HCT116 (cell line): ENCODE results near the gene MRFAP1. TPM values are rescaled to one million over a fixed set of nuclear protein-coding genes. Genes with fewer than 3 reads are reported as not detected.

ENCODE experiments used
- ATAC-seq: fragments of 200-7000 bp; cut with Tn5 transposase; 2 replicates; pipeline ENCODE4 v1.9.1; 2020; ENCODE audit warnings: mild to moderate bottlenecking, moderate library complexity
- BruUV-seq: library from RNA; stranded (reverse); fragments of 400-500 nt; replicated peaks from 2 replicates; lab custom pipeline; 2021; lab: Mats Ljungman, UMichigan
- CTCF ChIA-PET: fragments of 300-600 bp; sonication (Branson Sonifier 250); formaldehyde crosslinking; loops from one replicate; lab custom pipeline; 2021; ENCODE audit warnings: antibody characterized with exemption; lab: Charles Lee
- POLR2A ChIA-PET: fragments of 300-600, 350-600 bp; sonication (Branson Sonifier 250); formaldehyde crosslinking; loops from one replicate; lab custom pipeline; 2021; ENCODE audit warnings: antibody characterized with exemption; lab: Charles Lee
- RAD21 ChIA-PET, 2 experiments: fragments of 300-600 bp; sonication (Branson Sonifier 250); formaldehyde crosslinking; loops; one replicate each; lab custom pipeline; 2023; ENCODE audit warnings: low total read pairs in 2 of 2; ENCODE audit not compliant: uncharacterized antibody in 2 of 2, unreplicated experiment in 2 of 2, low non-redundant PET in 1 of 2; lab: Charles Lee
- DNase-seq: peaks from one replicate; pipeline ENCODE4 v3.0.0-alpha.2; 2010; ENCODE audit warnings: low read depth, low spot score
- H2AFZ ChIP-seq: fragments of 200-600 bp; shearing (Covaris generic), sonication (generic); 2 replicates; pipeline ENCODE4 v1.6.1; 2017; ENCODE audit warnings: low read depth, mixed run types, mixed read lengths, antibody characterized with exemption, low read length; ENCODE audit not compliant: poor library complexity, severe bottlenecking
- H3K27ac ChIP-seq: 2 replicates; pipeline ENCODE4 v1.5.1; 2012; ENCODE audit warnings: low read depth, low read length
- H3K27me3 ChIP-seq: fragments of 200-600 bp; sonication (generic); 2 replicates; pipeline ENCODE4 v1.6.1; 2016; ENCODE audit warnings: mixed run types, low read length, mixed read lengths; ENCODE audit not compliant: insufficient read depth
- H3K36me3 ChIP-seq, 2 experiments: fragments of 200-500 bp in 1 of 2; fragments of 200-600 bp in 1 of 2; sonication (Bioruptor generic) in 1 of 2; sonication (generic) in 1 of 2; 2 replicates each; pipeline versions ENCODE4 v1.5.1 to v1.6.1; 2014 to 2016; ENCODE audit warnings: low read length in 2 of 2, inconsistent platforms in 1 of 2, mixed read lengths in 1 of 2, mixed run types in 1 of 2; ENCODE audit not compliant: insufficient read depth in 2 of 2, control insufficient read depth in 1 of 2
- H3K4me1 ChIP-seq, 2 experiments: fragments of 200-600 bp in 1 of 2; sonication (generic) in 1 of 2; 2 replicates each; pipeline versions ENCODE4 v1.5.1 to v1.6.1; 2012 to 2017; ENCODE audit warnings: low read length in 2 of 2, inconsistent platforms in 1 of 2, mild to moderate bottlenecking in 1 of 2, mixed read lengths in 1 of 2, mixed run types in 1 of 2, moderate library complexity in 1 of 2; ENCODE audit not compliant: insufficient read depth in 2 of 2, control insufficient read depth in 1 of 2
- H3K4me2 ChIP-seq: fragments of 200-600 bp; sonication (generic); 2 replicates; pipeline ENCODE4 v1.6.1; 2017; ENCODE audit warnings: mixed run types, low read length, mixed read lengths
- H3K4me3 ChIP-seq, 2 experiments: fragments of 200-600 bp in 1 of 2; sonication (generic) in 1 of 2; replicated peaks in 1 of 2; 2 replicates each; pipeline ENCODE4 v1.5.1; 2011 to 2016; ENCODE audit warnings: low read length in 2 of 2, control low read depth in 1 of 2, low read depth in 1 of 2, mild to moderate bottlenecking in 1 of 2, mixed read lengths in 1 of 2, mixed run types in 1 of 2
- H3K79me2 ChIP-seq: fragments of 200-600 bp; sonication (generic); 2 replicates; pipeline ENCODE4 v1.6.1; 2017; ENCODE audit warnings: mild to moderate bottlenecking, mixed run types, low read length, moderate library complexity, mixed read lengths; ENCODE audit not compliant: insufficient read depth
- H3K9ac ChIP-seq: fragments of 200-600 bp; sonication (generic); 2 replicates; pipeline ENCODE4 v1.6.1; 2016; ENCODE audit warnings: low read length, mixed read lengths
- H3K9me2 ChIP-seq: fragments of 200-600 bp; sonication (generic), shearing (Covaris generic); 2 replicates; pipeline ENCODE4 v1.6.1; 2017; ENCODE audit warnings: mixed run types, mild to moderate bottlenecking, moderate library complexity; ENCODE audit not compliant: insufficient read depth
- H3K9me3 ChIP-seq, 2 experiments: fragments of 200-500 bp in 1 of 2; fragments of 200-600 bp in 1 of 2; sonication (Bioruptor generic) in 1 of 2; sonication (generic) in 1 of 2; 2 replicates each; pipeline ENCODE4 v1.6.1; 2014 to 2017; ENCODE audit warnings: low read length in 2 of 2, mixed read lengths in 2 of 2, inconsistent platforms in 1 of 2, low read depth in 1 of 2, mild to moderate bottlenecking in 1 of 2, mixed run types in 1 of 2, moderate library complexity in 1 of 2; ENCODE audit not compliant: control insufficient read depth in 1 of 2, insufficient read depth in 1 of 2
- H4K20me1 ChIP-seq: fragments of 200-600 bp; sonication (generic), shearing (Covaris generic); 2 replicates; pipeline ENCODE4 v1.6.1; 2017; ENCODE audit warnings: mixed run types, mild to moderate bottlenecking, moderate library complexity; ENCODE audit not compliant: insufficient read depth
- ATF3 ChIP-seq: IDR thresholded peaks from 2 replicates; pipeline ENCODE4 v1.6.1; 2012
- CTCF ChIP-seq, 3 experiments: fragments of 200-600 bp in 1 of 3; sonication (generic) in 1 of 3; IDR thresholded peaks in 2 of 3; conservative IDR thresholded peaks in 1 of 3; 2 replicates each; pipeline ENCODE4 v1.5.1; 2012 to 2017; ENCODE audit warnings: low read depth in 2 of 3, low read length in 2 of 3, antibody characterized with exemption in 1 of 3, borderline replicate concordance in 1 of 3, control low read depth in 1 of 3, mild to moderate bottlenecking in 1 of 3, mixed read lengths in 1 of 3, mixed run types in 1 of 3, moderate library complexity in 1 of 3; ENCODE audit not compliant: insufficient read depth in 1 of 3
- POLR2A ChIP-seq: IDR thresholded peaks from 2 replicates; pipeline ENCODE4 v1.7.0; 2011; ENCODE audit warnings: borderline replicate concordance; ENCODE audit not compliant: insufficient read depth, insufficient read length; ENCODE audit errors: extremely low read depth
- intact Hi-C: fragments of 100-400 bp; cut with micrococcal nuclease; formaldehyde crosslinking; loops from 2 replicates; pipeline ENCODE4 v1.10.0; 2022
- total RNA-seq: library from RNA; stranded (reverse); gene quantifications from one replicate; pipeline ENCODE4 v1.2.1, GENCODE V29; 2021; ENCODE audit not compliant: unreplicated experiment

The MRFAP1 gene
- total RNA-seq, 1 experiment from 2014 or later, result 313 TPM

- no peaks in the 10 kb centered on the region for H3K9me3 ChIP-seq
- no peaks in the 10 kb centered on the region for H3K79me2 ChIP-seq
- no peak for DNase-seq
- H3K4me3 ChIP-seq, result peak overlapping the region in 1 of 2 experiments; percentile 39; a peak in 1 of 4 replicates
- no TSS peak for BruUV-seq
- H3K4me1 ChIP-seq, result peaks cover 39 to 50% of the 10 kb centered on the region in 2 experiments
- no peaks in the 10 kb centered on the region for H4K20me1 ChIP-seq
- H3K36me3 ChIP-seq, result no peaks in the 10 kb centered on the region
- intact Hi-C loops, result loop anchor here (10.0 kb wide), 1 partner anchor 353 kb away; no protein-coding TSS in a partner anchor
- H3K9me2 ChIP-seq, result no peaks in the 10 kb centered on the region
- peak overlapping the region; percentile 60 for H3K9ac ChIP-seq
- no peaks in the 10 kb centered on the region for H3K27me3 ChIP-seq
- H3K27ac ChIP-seq, result peak overlapping the region; percentile 94
- RAD21 ChIA-PET, result no interaction called here
- POLR2A ChIA-PET, result interaction anchor here (1.1 to 3.5 kb wide), 4 partner anchors 15 to 48 kb away, joined by 3 to 35 read pairs (median 10); partner anchors contain the start of genes MRFAP1 and MRFAP1L1
- no peak for TF ChIP-seq POLR2A
- TF ChIP-seq CTCF (IDR thresholded peaks at IDR 0.05 in 2 of 3, conservative IDR thresholded peaks at IDR 0.05 in 1 of 3; ENCODE audit: borderline replicate concordance in 1 of 3, insufficient read depth in 1 of 3, low read depth in 2 of 3, low read length in 2 of 3), result peak in 2 of 3 experiments; percentile 45 to 51; a peak in 3 of 6 replicates
- TF ChIP-seq ATF3, result no peak
- CTCF ChIA-PET, result interaction anchor here (0.6 to 1.9 kb wide), 2 partner anchors 13 to 15 kb away, joined by 3 to 5 read pairs; no protein-coding TSS in a partner anchor
- peak overlapping the region; percentile 79 for H3K4me2 ChIP-seq
- no peak overlapping the region for H2AFZ ChIP-seq
- ATAC-seq, result peak; percentile 20
Observed at GRCh38 chr4:6687947-6688878, 47.7 kb downstream of the MRFAP1 start.
